Stomach (tissue), 9 donors: ENCODE data around the gene ARPP21. TPM values are rescaled to one million over a fixed set of nuclear protein-coding genes. Genes with fewer than 3 reads are reported as not detected.

Source experiments
- DNase-seq, 2 donors: peaks; one replicate each; pipeline versions ENCODE4 v3.0.0 to v3.0.0-alpha.2; 2013 to 2019
- H3K27ac ChIP-seq, 5 donors: fragments of 200-600 bp in 4 of 5; sonication (generic) in 4 of 5; one replicate each; pipeline ENCODE4 v1.5.1; 2013 to 2019; ENCODE audit warnings: mild to moderate bottlenecking in 1 of 5, moderate library complexity in 1 of 5
- H3K27me3 ChIP-seq, 3 donors: fragments of 200-600 bp; sonication (generic); one replicate each; pipeline ENCODE4 v1.5.1; 2017 to 2019; ENCODE audit warnings: mixed run types in 1 of 3
- H3K36me3 ChIP-seq, 4 donors: fragments of 200-600 bp; sonication (generic); 1 replicate in 3 of 4; 2 replicates in 1 of 4; pipeline ENCODE4 v1.5.1; 2016 to 2019
- H3K4me1 ChIP-seq, 4 donors: fragments of 200-600 bp; sonication (generic); one replicate each; pipeline ENCODE4 v1.5.1; 2016 to 2019
- H3K4me3 ChIP-seq, 4 donors: fragments of 200-600 bp; sonication (generic) in 3 of 4; one replicate each; pipeline ENCODE4 v1.5.1; 2016 to 2019; ENCODE audit warnings: mild to moderate bottlenecking in 1 of 4
- H3K9me3 ChIP-seq, 4 donors: fragments of 200-600 bp; sonication (generic); one replicate each; pipeline ENCODE4 v1.5.1; 2016 to 2019
- CTCF ChIP-seq, 7 experiments: fragments of 450-650 bp in 4 of 7; fragments of 200-600 bp in 3 of 7; sonication (generic) in 3 of 7; IDR thresholded peaks; one replicate each; pipeline ENCODE4 v1.5.1; 2016 to 2019; ENCODE audit warnings: antibody characterized with exemption in 7 of 7, control low read depth in 2 of 7, mild to moderate bottlenecking in 1 of 7
- EP300 ChIP-seq: sonication (generic); formaldehyde crosslinking; IDR thresholded peaks from one replicate; pipeline ENCODE4 v1.6.1; 2017; ENCODE audit warnings: antibody characterized with exemption
- POLR2A ChIP-seq, 4 donors: fragments of 450-650 bp; IDR thresholded peaks; one replicate each; pipeline ENCODE4 v1.6.1; 2016; ENCODE audit warnings: antibody characterized with exemption in 4 of 4, control low read depth in 2 of 4, mild to moderate bottlenecking in 1 of 4, moderate library complexity in 1 of 4
- POLR2AphosphoS5 ChIP-seq, 3 donors: sonication (generic); formaldehyde crosslinking; IDR thresholded peaks; one replicate each; pipeline ENCODE4 v1.6.1; 2016; ENCODE audit warnings: antibody characterized with exemption in 3 of 3
- WGBS, 5 donors: extraction: QIAGEN DNeasy Blood & Tissue Kit in 3 of 5; methylation state at CpG; one replicate each; pipeline versions ENCODE4 v1.1.5 to v1.1.7; 2013 to 2018; 5-methylcytosine and 5-hydroxymethylcytosine counted together
- intact Hi-C: fragments of 100-400 bp; cut with DNase I; formaldehyde crosslinking; loops from one replicate; pipeline ENCODE4 v1.15.1; 2023; ENCODE audit warnings: low total_unique reads
- polyA plus RNA-seq, 3 donors: library from polyadenylated mRNA; stranded (reverse); fragments of 200-250 nt; gene quantifications; one replicate each; pipeline ENCODE4 v1.2.3, GENCODE V29; 2013
- total RNA-seq, 5 donors: library from RNA; depleted of rRNA; stranded (reverse); fragments of >200 nt; gene quantifications; one replicate each; pipeline versions ENCODE4 v1.1.0 to v1.2.3, GENCODE V29; 2014 to 2016
- donor health status: healthy with polysubstance abuse.
- donor health status: Bipolar disorder and iron deficiency.
- donor health status: healthy.

The ARPP21 gene
- total and polyA plus RNA-seq, 8 donors, result 0.13 to 5.0 TPM; not detected in 6

GRCh38 chr3:35643495-35643894 is 4.2 kb downstream of the ARPP21 start:
- no peak overlapping the region for H3K4me3 ChIP-seq
- peaks cover 4 to 34% (median 20%) of the 10 kb centered on the region in 3 donors for H3K27me3 ChIP-seq
- no peaks in the 10 kb centered on the region for H3K36me3 ChIP-seq
- TF ChIP-seq POLR2AphosphoS5 (IDR thresholded peaks at IDR 0.05), result no peak
- no peak for TF ChIP-seq POLR2A (IDR thresholded peaks at IDR 0.05)
- no peak for TF ChIP-seq EP300
- no peak for TF ChIP-seq CTCF (IDR thresholded peaks at IDR 0.05)
- H3K9me3 ChIP-seq, result no peaks in the 10 kb centered on the region
- no peak overlapping the region for H3K27ac ChIP-seq
- WGBS, 5 donors, result 67 to 82% (median 77%) methylated on average over 2 of the region's 2 CpGs
- DNase-seq, result no peak
- intact Hi-C loops, result no loop called here
- H3K4me1 ChIP-seq, result peaks cover 5 to 14% (median 13%) of the 10 kb centered on the region in 4 donors

- H3K36me3 ChIP-seq, result no peaks in the 10 kb centered on the region
- intact Hi-C loops, result no loop called here
- TF ChIP-seq EP300 (no peak), POLR2AphosphoS5 (IDR thresholded peaks at IDR 0.05) (no peak), CTCF (IDR thresholded peaks at IDR 0.05) (no peak), POLR2A (IDR thresholded peaks at IDR 0.05) (no peak)
- H3K27ac ChIP-seq, result no peak overlapping the region
- H3K27me3 ChIP-seq, result peaks cover 4 to 24% (median 11%) of the 10 kb centered on the region in 3 donors
- DNase-seq, result no peak
- no peak overlapping the region for H3K4me3 ChIP-seq
- WGBS, 5 donors, result 81 to 86% (median 83%) methylated on average over 2 of the region's 2 CpGs
- H3K4me1 ChIP-seq, result peaks cover 0 to 7% (median 7%) of the 10 kb centered on the region in 4 donors
- no peaks in the 10 kb centered on the region for H3K9me3 ChIP-seq
Observed at GRCh38 chr3:35644451-35644850, 5.1 kb downstream of the ARPP21 start.

GRCh38 chr3:35645189-35645588 is 5.9 kb downstream of the ARPP21 start:
- 76 to 79% (median 77%) methylated on average over 2 of the region's 2 CpGs for WGBS, 5 donors
- Histone ChIP-seq H3K27ac (no peak overlapping the region), H3K27me3 (peaks cover 0 to 17% (median 4%) of the 10 kb centered on the region in 3 donors), H3K36me3 (no peaks in the 10 kb centered on the region), H3K9me3 (no peaks in the 10 kb centered on the region), H3K4me3 (no peak overlapping the region), H3K4me1 (no peaks in the 10 kb centered on the region)
- intact Hi-C loops, result no loop called here
- no peak for TF ChIP-seq POLR2A (IDR thresholded peaks at IDR 0.05)
- no peak for TF ChIP-seq CTCF (IDR thresholded peaks at IDR 0.05)
- no peak for TF ChIP-seq EP300
- TF ChIP-seq POLR2AphosphoS5 (IDR thresholded peaks at IDR 0.05), result no peak
- no peak for DNase-seq

GRCh38 chr3:35646081-35646480 is 6.8 kb downstream of the ARPP21 start:
- H3K27me3 ChIP-seq, result peaks cover 0 to 9% (median 3%) of the 10 kb centered on the region in 3 donors
- no peak overlapping the region for H3K4me3 ChIP-seq
- no peaks in the 10 kb centered on the region for H3K36me3 ChIP-seq
- no peaks in the 10 kb centered on the region for H3K4me1 ChIP-seq
- H3K9me3 ChIP-seq, result no peaks in the 10 kb centered on the region
- no peak for TF ChIP-seq POLR2AphosphoS5 (IDR thresholded peaks at IDR 0.05)
- TF ChIP-seq EP300, result no peak
- TF ChIP-seq CTCF (IDR thresholded peaks at IDR 0.05), result no peak
- TF ChIP-seq POLR2A (IDR thresholded peaks at IDR 0.05), result no peak
- no peak for DNase-seq
- H3K27ac ChIP-seq, result no peak overlapping the region
- intact Hi-C loops, result no loop called here
- WGBS, 5 donors, result 75 to 82% (median 78%) methylated on average over 4 of the region's 4 CpGs
